C4-2B (cell line): ENCODE measurements around the gene MRPS23.

Source experiments
- H3K27ac ChIP-seq: fragments of 450-650 bp; 2 replicates; pipeline ENCODE4 v1.5.1; 2017
- CTCF ChIP-seq: fragments of 450-650 bp; conservative IDR thresholded peaks from 2 replicates; pipeline ENCODE4 v1.5.1; 2017; ENCODE audit warnings: mild to moderate bottlenecking
- ZFX ChIP-seq: fragments of 450-650 bp; IDR thresholded peaks from 2 replicates; pipeline ENCODE4 v1.6.1; 2017

MRPS23 gene

DNA sequence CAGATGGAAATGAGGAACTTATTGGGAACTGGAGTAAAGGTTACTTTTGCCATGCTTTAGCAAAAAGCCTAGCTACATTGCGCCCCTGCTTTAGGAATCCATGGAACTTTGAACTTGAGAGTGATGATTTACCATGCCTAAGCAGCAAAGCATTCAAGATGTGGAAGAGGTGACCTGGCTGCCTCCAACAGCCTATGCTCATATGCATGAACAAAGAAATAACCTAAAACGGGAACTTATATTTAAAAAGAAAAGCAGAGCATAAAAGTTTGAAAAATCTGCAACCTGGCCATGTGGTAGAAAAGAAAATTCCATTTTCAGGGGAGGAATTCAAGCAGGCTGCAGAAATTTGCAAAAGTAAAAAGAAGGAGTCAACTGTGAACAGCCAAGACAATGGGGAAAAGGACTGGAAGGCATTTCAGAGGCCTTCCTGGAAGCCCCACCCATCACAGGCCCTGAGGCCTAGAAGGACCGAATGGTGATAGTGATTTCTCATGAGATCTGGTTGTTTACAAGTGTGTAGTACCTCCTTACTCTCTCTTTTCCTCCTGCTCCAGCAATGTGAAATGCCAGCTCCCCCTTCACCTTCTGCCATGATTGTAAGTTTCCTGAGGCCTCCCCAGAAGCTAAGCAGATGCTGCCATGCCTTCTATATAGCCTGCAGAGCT lies 48.7 kb downstream of the MRPS23 start:
- no peak for TF ChIP-seq CTCF
- TF ChIP-seq ZFX: no peak
- no peak overlapping the region for H3K27ac ChIP-seq

GRCh38 chr17:57794841-57795240 lies 55.0 kb downstream of the MRPS23 start:
- TF ChIP-seq ZFX (no peak), CTCF (no peak)
- no peak overlapping the region for H3K27ac ChIP-seq

- no peak for TF ChIP-seq ZFX
- no peak for TF ChIP-seq CTCF
- no peak overlapping the region for H3K27ac ChIP-seq
These were observed 61.1 kb downstream of the MRPS23 start for GRCh38 chr17:57788725-57789124.

- H3K27ac ChIP-seq: no peak overlapping the region
- TF ChIP-seq ZFX (no peak), CTCF (no peak)
These were observed 64.8 kb downstream of the MRPS23 start for GRCh38 chr17:57785022-57785421.
